Measurements from ENCODE around the gene PRPF40B.

PRPF40B gene

DNA sequence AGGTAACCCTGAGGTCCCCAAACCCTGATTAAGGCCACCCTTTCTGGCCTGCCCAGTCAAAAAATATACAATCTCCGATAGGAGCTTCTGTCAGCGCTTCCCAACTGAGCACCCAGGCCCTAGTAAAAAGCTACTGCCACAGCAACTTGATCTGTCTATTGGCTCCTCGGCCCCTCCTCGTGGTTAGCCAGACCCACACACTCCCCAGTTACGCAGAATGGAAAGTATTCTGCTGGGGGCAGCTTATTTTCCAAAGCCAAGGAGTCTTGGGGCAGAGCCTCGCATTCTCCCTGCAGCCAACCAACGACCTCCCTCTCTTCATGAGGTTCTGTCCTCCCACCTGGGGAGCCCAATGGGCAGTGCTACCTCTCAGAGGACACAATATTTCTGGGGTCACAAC is 51.8 kb downstream of the PRPF40B start:
- Histone ChIP-seq H3K36me3 (ENCODE audit: control insufficient read depth, insufficient read depth, low read length) (no peaks in the 10 kb centered on the region), H3K4me3 (ENCODE audit: low read depth, low read length) (no peak overlapping the region), H3K27ac (ENCODE audit: low read depth, low read length) (no peak overlapping the region), H3K4me1 (ENCODE audit: control insufficient read depth, insufficient read depth, low read length) (peaks cover 31% of the 10 kb centered on the region), H3K9me3 (ENCODE audit: control insufficient read depth, insufficient read depth, low read depth, low read length) (no peaks in the 10 kb centered on the region), H3K9ac (ENCODE audit: low read length) (no peak overlapping the region), H3K27me3 (ENCODE audit: control insufficient read depth, insufficient read depth, low read length) (no peaks in the 10 kb centered on the region)

DNA sequence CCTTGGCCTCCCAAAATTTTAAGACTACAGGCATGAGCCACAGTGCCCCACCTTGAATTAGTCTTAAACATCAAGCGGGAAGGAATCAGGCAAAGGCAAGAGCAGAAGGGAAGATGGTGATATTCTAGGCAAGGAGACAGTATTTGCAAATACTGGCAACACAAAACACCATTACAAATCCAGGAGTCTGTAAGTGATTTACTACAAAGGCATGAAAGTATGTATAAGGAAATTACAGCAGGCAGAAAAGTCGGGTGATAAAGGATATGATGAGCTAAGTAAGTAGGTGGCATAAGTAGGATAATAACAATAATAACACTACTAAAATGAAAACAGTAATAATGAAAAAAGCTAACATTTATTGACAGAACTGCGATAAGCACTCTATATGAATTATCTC is 55.4 kb downstream of the PRPF40B start:
- Histone ChIP-seq H3K36me3 (ENCODE audit: control insufficient read depth, insufficient read depth, low read length) (no peaks in the 10 kb centered on the region), H3K27me3 (ENCODE audit: control insufficient read depth, insufficient read depth, low read length) (no peaks in the 10 kb centered on the region), H3K9ac (ENCODE audit: low read length) (no peak overlapping the region), H3K27ac (ENCODE audit: low read depth, low read length) (no peak overlapping the region), H3K4me3 (ENCODE audit: low read depth, low read length) (no peak overlapping the region), H3K4me1 (ENCODE audit: control insufficient read depth, insufficient read depth, low read length) (peaks cover 14% of the 10 kb centered on the region), H3K9me3 (ENCODE audit: control insufficient read depth, insufficient read depth, low read depth, low read length) (no peaks in the 10 kb centered on the region)

DNA sequence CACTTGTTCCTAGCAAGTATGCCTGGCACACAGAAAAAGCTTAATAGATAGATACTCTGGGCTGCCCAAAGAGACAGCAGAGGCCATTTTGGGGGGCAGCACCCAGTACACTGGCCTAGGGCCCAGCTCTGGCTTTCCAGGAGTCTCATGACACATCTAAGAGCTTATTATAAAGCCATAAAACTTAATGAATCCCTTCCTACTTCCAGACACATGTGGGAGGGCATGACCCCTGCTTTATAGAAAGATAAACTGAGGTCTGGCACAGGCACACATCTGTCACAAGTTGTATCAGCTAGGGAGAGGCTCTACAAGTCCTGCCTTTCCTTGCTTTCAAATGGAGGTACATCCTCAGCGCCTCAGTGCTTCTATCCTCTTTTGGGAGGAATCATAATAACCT is 56.7 kb downstream of the PRPF40B start:
- Histone ChIP-seq H3K36me3 (ENCODE audit: control insufficient read depth, insufficient read depth, low read length) (no peaks in the 10 kb centered on the region), H3K27ac (ENCODE audit: low read depth, low read length) (no peak overlapping the region), H3K4me1 (ENCODE audit: control insufficient read depth, insufficient read depth, low read length) (peaks cover 1% of the 10 kb centered on the region; the same call in 1 of the 2 replicates), H3K9me3 (ENCODE audit: control insufficient read depth, insufficient read depth, low read depth, low read length) (no peaks in the 10 kb centered on the region), H3K9ac (ENCODE audit: low read length) (no peak overlapping the region), H3K4me3 (ENCODE audit: low read depth, low read length) (no peak overlapping the region), H3K27me3 (ENCODE audit: control insufficient read depth, insufficient read depth, low read length) (no peaks in the 10 kb centered on the region)

DNA sequence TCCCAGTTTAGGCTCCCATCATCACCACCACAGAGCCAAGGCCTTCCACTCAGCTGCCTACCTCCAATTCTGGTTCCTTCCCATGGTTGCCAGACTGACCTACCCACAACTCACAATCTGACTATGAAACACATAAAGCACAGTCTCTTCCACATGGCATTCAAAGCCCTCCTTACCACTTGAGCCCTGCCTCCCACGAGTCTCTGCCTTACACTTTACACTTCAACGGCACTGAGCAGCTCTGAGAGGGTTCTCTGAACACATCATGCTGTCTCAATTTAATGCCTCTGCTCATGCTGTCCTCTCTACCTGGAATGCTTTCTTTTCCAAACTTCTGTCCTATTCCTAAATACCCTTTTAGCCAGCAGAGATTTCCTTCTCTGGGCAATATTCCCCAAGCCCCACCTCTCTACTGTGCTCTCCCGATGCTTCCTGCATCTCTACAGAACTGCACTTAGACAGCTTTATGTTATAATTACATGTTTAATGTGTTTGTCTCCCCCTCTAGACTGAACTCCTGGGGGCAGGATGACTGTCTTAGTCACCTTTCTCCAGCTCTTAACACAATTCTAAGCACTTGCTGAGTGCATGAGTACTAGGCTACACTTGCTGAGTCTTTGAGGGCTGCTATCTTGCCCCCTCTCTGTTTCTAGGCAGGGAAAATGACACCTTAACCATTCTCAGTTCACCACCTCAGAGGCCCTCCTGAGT is 60.4 kb downstream of the PRPF40B start:
- Histone ChIP-seq H3K36me3 (ENCODE audit: control insufficient read depth, insufficient read depth, low read length) (no peaks in the 10 kb centered on the region), H3K9ac (ENCODE audit: low read length) (no peak overlapping the region), H3K9me3 (ENCODE audit: control insufficient read depth, insufficient read depth, low read depth, low read length) (no peaks in the 10 kb centered on the region), H3K4me1 (ENCODE audit: control insufficient read depth, insufficient read depth, low read length) (no peaks in the 10 kb centered on the region; the same call in 1 of the 2 replicates), H3K27ac (ENCODE audit: low read depth, low read length) (no peak overlapping the region), H3K4me3 (ENCODE audit: low read depth, low read length) (no peak overlapping the region), H3K27me3 (ENCODE audit: control insufficient read depth, insufficient read depth, low read length) (no peaks in the 10 kb centered on the region)

DNA sequence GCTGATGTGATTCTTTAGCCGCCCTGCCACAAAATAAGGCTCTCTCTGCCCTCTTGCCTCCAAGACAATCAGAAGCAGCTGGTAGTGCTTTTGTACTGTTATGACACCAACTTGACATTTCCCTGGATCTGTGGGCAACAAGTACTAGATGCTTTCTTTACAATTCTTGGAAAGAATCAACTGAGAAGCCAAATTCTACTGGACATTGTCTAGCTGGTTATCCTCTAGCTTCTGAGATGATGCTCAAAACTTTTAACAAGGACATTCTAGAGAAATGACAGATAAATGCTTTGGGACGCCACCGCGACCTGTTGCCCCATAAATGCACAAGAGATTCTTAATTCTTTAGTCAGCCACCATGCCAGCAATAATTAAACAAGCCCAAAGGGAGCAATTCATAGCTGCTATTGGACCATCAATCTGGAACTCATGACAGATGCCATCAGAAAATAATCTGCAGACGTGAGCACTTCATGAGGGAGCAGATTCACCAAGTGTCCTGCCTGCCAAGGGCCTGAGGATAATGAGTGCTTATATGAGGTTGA is 61.0 kb downstream of the PRPF40B start:
- no peak overlapping the region for H3K9ac ChIP-seq (ENCODE audit: low read length)
- H3K27ac ChIP-seq (ENCODE audit: low read depth, low read length), result no peak overlapping the region
- peaks cover under 1% of the 10 kb centered on the region for H3K4me1 ChIP-seq (ENCODE audit: control insufficient read depth, insufficient read depth, low read length)
- no peaks in the 10 kb centered on the region for H3K36me3 ChIP-seq (ENCODE audit: control insufficient read depth, insufficient read depth, low read length)
- H3K27me3 ChIP-seq (ENCODE audit: control insufficient read depth, insufficient read depth, low read length), result no peaks in the 10 kb centered on the region
- no peak overlapping the region for H3K4me3 ChIP-seq (ENCODE audit: low read depth, low read length)
- no peaks in the 10 kb centered on the region for H3K9me3 ChIP-seq (ENCODE audit: control insufficient read depth, insufficient read depth, low read depth, low read length)

DNA sequence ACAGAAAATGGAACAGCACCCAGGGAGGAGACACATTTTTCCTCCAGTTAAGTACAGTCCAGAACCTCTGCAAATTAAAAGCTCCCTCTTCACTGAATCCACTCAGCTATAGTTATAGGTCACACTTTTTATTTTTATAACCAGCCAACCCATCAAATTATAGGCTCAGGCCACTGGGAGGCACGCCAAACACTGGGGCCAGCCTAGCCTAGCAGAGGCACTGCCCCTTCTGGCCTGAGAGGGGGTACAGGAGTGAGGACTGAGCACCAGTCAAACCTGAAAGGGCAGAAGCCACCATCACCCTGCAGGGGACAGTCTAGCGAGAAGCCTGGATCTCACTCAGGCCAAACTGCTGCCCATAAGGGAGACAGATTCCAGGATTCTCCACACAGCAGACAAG is 64.6 kb downstream of the PRPF40B start:
- peaks cover 12% of the 10 kb centered on the region for H3K4me1 ChIP-seq (ENCODE audit: control insufficient read depth, insufficient read depth, low read length)
- no peak overlapping the region for H3K9ac ChIP-seq (ENCODE audit: low read length)
- H3K27ac ChIP-seq (ENCODE audit: low read depth, low read length), result no peak overlapping the region
- H3K27me3 ChIP-seq (ENCODE audit: control insufficient read depth, insufficient read depth, low read length), result no peaks in the 10 kb centered on the region
- no peaks in the 10 kb centered on the region for H3K36me3 ChIP-seq (ENCODE audit: control insufficient read depth, insufficient read depth, low read length)
- H3K9me3 ChIP-seq (ENCODE audit: control insufficient read depth, insufficient read depth, low read depth, low read length), result no peaks in the 10 kb centered on the region
- no peak overlapping the region for H3K4me3 ChIP-seq (ENCODE audit: low read depth, low read length)

DNA sequence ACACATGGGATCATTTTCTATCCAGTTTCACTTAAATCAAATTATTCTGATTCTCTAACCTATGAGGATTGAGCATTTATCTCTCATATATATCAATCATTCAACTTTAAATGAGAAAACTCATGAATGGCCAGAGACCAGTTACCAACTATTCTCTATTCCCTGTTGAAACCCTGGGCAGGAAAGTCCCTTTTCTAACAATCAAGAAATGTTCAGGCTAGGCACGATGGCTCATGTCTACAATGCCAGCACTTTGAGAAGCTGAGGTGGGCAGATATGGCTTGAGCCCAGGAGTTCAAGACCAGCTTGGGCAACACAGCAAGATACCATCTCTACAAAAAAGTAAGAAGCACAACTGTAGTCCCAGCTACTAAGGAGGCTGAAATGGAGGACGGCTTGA is 65.9 kb downstream of the PRPF40B start:
- H3K27ac ChIP-seq (ENCODE audit: low read depth, low read length), result no peak overlapping the region
- H3K4me1 ChIP-seq (ENCODE audit: control insufficient read depth, insufficient read depth, low read length), result peaks cover 16% of the 10 kb centered on the region; the same call in 1 of the 2 replicates
- H3K36me3 ChIP-seq (ENCODE audit: control insufficient read depth, insufficient read depth, low read length), result no peaks in the 10 kb centered on the region
- H3K27me3 ChIP-seq (ENCODE audit: control insufficient read depth, insufficient read depth, low read length), result no peaks in the 10 kb centered on the region
- H3K9me3 ChIP-seq (ENCODE audit: control insufficient read depth, insufficient read depth, low read depth, low read length), result no peaks in the 10 kb centered on the region
- no peak overlapping the region for H3K9ac ChIP-seq (ENCODE audit: low read length)
- H3K4me3 ChIP-seq (ENCODE audit: low read depth, low read length), result no peak overlapping the region

DNA sequence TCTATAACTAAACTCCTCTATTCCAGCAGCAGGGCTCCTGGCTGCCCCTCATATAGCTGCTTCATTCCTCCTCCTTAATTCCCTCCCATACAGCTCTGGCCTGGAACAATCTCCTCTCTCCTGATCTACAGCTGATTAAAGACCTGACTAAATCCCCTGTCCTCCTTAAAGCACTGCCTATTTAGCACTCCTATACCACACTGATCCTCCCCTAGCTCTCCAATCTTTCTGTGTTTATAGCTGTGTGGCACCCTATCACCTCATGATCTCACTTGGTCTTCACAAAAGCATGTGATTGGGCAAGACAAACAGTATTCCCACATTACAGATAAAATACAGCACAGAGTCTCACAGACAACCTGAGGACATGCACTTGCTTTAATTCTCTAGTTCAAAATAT is 66.4 kb downstream of the PRPF40B start:
- Histone ChIP-seq H3K4me1 (ENCODE audit: control insufficient read depth, insufficient read depth, low read length) (peaks cover 16% of the 10 kb centered on the region; the same call in 1 of the 2 replicates), H3K27me3 (ENCODE audit: control insufficient read depth, insufficient read depth, low read length) (no peaks in the 10 kb centered on the region), H3K9ac (ENCODE audit: low read length) (no peak overlapping the region), H3K27ac (ENCODE audit: low read depth, low read length) (no peak overlapping the region), H3K9me3 (ENCODE audit: control insufficient read depth, insufficient read depth, low read depth, low read length) (no peaks in the 10 kb centered on the region), H3K36me3 (ENCODE audit: control insufficient read depth, insufficient read depth, low read length) (no peaks in the 10 kb centered on the region), H3K4me3 (ENCODE audit: low read depth, low read length) (no peak overlapping the region)

DNA sequence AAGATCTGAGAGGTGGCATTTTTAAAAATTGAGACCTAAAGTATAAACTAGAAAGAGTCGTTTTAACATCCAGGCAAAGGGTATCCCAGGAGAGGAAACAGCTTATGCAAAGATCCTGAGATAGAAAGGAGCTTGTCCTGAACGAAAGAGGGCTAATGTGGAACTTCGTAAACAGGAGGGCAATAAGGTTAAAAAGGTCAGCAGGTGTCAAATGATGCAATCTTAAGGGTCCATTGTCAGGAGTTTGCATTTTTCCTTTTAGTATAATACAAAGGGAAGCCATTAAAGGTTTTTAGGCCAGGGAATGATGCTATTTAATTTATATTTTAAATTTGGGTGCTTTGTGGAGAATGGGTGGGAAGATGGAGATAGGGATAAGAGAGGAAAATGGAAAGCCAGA is 69.5 kb downstream of the PRPF40B start:
- H3K4me3 ChIP-seq (ENCODE audit: low read depth, low read length), result no peak overlapping the region
- no peaks in the 10 kb centered on the region for H3K36me3 ChIP-seq (ENCODE audit: control insufficient read depth, insufficient read depth, low read length)
- no peak overlapping the region for H3K9ac ChIP-seq (ENCODE audit: low read length)
- H3K4me1 ChIP-seq (ENCODE audit: control insufficient read depth, insufficient read depth, low read length), result peaks cover 33% of the 10 kb centered on the region
- no peaks in the 10 kb centered on the region for H3K27me3 ChIP-seq (ENCODE audit: control insufficient read depth, insufficient read depth, low read length)
- no peak overlapping the region for H3K27ac ChIP-seq (ENCODE audit: low read depth, low read length)
- no peaks in the 10 kb centered on the region for H3K9me3 ChIP-seq (ENCODE audit: control insufficient read depth, insufficient read depth, low read depth, low read length)

DNA sequence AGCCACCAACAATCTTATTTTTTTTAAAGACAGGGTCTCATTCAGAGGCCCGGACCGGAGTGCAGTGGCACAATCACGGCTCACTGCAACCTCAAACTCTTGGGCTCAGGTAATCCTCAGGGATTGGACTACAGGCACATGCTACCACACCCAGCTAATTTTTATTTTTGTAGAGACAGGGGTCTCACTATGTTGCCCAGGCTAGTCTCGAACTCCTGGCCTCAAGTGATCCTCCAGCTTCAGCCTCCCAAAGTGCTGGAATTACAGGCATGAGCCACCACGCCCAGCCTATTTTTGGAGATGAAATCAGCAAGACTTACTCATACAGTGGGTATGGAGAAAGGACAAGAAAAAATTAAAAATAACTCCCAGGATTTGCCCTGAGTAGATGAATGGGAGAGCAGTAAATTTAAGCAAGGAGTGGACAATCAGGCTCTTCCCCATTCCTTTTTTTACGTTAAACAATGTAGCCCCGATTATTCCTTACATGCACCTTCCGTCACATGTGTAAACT is 70.6 kb downstream of the PRPF40B start:
- H3K9ac ChIP-seq (ENCODE audit: low read length), result no peak overlapping the region
- no peak overlapping the region for H3K4me3 ChIP-seq (ENCODE audit: low read depth, low read length)
- no peaks in the 10 kb centered on the region for H3K27me3 ChIP-seq (ENCODE audit: control insufficient read depth, insufficient read depth, low read length)
- no peak overlapping the region for H3K27ac ChIP-seq (ENCODE audit: low read depth, low read length)
- H3K36me3 ChIP-seq (ENCODE audit: control insufficient read depth, insufficient read depth, low read length), result no peaks in the 10 kb centered on the region
- H3K4me1 ChIP-seq (ENCODE audit: control insufficient read depth, insufficient read depth, low read length), result peaks cover 45% of the 10 kb centered on the region
- no peaks in the 10 kb centered on the region for H3K9me3 ChIP-seq (ENCODE audit: control insufficient read depth, insufficient read depth, low read depth, low read length)

All from HUES6 (cell line).